Fibroblast of the conjunctiva (primary cell): Measurements from ENCODE around the gene EWSR1.

Experiments used
- DNase-seq: peaks from one replicate; pipeline ENCODE4 v3.0.0-alpha.2; 2010; ENCODE audit warnings: low read depth

The EWSR1 gene

GRCh38 chr22:29306175-29306834 is 38.2 kb downstream of the EWSR1 start, which contains the start of gene GAS2L1:
GAS2L1 (plus strand) TSS chr22:29306650; CDS start chr22:29308106, 1,456 bp downstream.
- DNase-seq: peak; percentile 67

GRCh38 chr22:29306835-29307595 is 38.9 kb downstream of the EWSR1 start:
- DNase-seq: no peak

DNA sequence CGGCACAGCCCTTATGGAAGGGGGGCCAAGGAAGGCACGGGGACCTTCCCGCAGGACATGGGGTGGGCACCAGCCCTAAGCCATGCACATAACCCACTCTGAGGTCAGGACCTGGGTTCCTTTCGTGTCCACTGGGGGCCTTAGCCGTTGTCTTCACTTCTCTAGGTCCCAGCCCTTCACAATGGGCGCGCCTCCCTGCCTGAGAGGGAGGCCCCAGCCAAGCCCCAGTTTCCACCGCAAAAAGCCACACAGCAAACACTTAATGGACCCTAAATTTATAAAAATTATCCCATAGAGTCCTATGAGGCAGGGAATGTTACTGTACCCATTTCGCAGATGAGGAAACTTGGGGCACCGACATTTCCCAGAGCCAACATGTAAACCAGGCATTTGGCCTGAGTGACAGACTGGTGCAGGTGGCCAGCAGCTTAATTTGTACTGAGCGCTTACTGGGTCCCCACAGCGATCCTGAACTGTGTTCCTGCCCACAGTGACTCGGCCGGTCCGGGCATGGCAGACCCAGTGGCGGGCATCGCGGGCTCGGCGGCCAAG is 39.6 kb downstream of the EWSR1 start:
- no peak for DNase-seq

DNA sequence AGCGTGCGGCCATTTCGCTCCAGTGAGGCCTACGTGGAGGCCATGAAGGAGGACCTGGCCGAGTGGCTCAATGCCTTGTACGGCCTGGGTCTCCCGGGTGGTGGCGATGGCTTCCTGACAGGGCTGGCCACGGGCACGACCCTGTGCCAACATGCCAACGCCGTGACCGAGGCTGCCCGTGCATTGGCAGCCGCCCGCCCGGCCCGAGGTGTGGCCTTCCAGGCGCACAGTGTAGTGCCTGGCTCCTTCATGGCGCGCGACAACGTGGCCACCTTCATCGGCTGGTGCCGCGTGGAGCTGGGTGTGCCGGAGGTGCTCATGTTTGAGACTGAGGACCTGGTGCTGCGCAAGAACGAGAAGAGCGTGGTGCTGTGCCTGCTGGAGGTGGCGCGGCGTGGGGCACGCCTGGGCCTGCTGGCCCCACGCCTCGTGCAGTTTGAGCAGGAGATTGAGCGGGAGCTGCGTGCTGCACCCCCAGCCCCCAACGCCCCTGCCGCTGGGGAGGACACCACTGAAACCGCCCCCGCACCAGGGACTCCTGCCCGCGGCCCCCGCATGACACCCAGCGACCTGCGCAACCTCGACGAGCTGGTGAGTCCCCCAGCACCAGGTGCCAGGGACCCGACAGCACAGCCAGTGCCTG is 40.2 kb downstream of the EWSR1 start:
- no peak for DNase-seq

DNA sequence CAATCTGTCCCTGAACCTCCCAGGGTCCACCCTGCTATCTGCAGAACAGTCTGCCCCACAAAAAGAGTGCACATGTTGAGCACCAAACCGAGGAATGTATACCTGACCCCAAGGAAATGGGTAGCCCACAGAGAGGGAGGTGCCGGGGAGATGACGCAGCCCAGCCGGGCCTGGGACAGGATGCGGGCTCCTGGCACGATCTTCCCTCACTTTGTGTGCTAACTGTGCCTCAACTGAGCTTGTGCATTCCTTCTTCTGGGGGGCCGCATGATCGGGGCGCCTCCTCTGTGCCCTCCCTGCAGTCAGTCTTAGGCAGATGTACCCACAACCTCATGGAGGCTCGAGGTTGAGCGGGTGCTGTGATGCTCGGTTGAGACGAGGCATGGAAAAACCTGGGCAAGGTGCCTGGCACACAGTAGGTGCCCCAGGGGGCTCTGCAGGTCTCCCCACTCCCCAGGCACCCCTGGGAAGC is 40.8 kb downstream of the EWSR1 start:
- DNase-seq: no peak

GRCh38 chr22:29309332-29310064 is 41.4 kb downstream of the EWSR1 start:
- DNase-seq: no peak

DNA sequence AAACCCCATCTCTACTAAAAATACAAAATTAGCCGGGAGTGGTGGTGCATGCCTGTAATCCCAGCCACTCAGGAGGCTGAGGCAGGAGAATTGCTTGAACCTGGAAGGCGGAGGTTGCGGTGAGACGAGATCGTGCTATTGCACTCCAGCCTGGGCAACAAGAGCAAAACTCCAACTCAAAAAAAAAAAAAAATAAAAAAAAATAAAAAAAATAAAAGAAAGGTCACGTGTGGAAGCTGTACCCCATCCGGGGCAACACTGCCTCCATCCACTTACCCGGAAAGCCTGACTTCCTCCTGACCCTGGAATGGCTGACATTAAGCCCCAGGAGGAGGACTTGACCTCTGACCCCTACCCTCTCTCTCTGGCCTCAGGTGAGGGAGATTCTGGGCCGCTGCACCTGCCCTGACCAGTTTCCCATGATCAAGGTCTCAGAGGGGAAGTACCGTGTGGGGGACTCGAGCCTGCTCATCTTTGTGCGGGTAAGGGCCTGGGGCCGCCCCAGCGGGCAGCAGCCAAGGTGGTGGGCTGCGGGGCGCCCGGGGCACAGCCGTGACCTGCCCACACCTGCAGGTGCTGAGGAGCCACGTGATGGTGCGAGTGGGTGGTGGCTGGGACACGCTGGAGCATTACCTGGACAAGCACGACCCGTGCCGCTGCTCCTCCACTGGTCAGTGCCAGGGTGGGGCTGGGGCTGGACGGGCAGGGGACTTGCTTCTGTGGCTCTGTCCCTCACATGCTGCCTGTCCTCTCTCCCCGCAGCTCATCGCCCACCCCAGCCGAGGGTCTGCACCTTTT is 42.2 kb downstream of the EWSR1 start:
- no peak for DNase-seq

GRCh38 chr22:29310863-29311339 is 42.8 kb downstream of the EWSR1 start:
- peak; percentile 96 for DNase-seq

GRCh38 chr22:29311464-29312217 is 43.6 kb downstream of the EWSR1 start:
- DNase-seq: no peak

DNA sequence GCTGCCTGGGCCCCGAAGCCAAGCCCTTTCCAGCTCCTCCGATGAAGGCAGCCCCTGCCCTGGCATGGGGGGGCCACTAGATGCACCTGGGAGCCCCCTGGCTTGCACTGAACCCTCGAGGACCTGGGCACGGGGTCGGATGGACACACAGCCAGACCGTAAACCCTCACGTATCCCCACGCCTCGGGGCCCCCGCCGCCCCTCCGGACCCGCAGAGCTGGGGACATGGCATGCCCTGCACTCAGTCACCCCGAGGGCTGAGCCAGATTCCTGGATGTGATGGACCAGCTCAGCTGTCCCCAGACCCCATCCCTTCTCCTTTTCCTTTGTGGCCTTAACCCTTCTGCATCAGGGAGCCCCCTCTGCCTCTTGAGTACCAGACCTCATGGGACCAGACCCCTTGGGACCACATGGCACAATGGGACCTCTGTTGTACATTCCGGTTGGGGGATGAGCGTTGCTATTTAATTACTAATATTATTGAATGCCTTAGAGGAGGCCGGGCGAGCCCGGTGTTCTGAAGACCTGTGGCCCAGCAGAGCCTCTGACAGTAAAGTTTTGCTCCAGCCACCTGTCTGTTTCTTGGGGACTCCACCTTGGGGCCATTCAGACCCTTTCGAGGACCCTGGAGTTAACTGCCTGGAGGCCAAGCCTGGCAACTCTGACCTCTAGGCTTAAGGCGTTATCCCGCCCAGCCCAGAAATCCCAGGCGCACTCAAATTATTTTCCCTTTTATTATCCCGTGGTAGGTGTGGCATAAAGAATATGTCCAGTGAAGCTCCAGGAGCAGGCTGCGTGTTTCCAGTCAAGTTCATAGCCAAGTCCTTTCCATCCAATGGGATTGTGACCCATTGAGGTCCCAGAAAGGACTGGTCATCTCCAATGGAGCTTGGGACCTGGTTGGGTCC is 44.4 kb downstream of the EWSR1 start:
- no peak for DNase-seq

- DNase-seq: no peak
Observed at GRCh38 chr22:29313126-29313575, 45.1 kb downstream of the EWSR1 start.

- no peak for DNase-seq
Observed at GRCh38 chr22:29313576-29314466, 45.8 kb downstream of the EWSR1 start.

DNA sequence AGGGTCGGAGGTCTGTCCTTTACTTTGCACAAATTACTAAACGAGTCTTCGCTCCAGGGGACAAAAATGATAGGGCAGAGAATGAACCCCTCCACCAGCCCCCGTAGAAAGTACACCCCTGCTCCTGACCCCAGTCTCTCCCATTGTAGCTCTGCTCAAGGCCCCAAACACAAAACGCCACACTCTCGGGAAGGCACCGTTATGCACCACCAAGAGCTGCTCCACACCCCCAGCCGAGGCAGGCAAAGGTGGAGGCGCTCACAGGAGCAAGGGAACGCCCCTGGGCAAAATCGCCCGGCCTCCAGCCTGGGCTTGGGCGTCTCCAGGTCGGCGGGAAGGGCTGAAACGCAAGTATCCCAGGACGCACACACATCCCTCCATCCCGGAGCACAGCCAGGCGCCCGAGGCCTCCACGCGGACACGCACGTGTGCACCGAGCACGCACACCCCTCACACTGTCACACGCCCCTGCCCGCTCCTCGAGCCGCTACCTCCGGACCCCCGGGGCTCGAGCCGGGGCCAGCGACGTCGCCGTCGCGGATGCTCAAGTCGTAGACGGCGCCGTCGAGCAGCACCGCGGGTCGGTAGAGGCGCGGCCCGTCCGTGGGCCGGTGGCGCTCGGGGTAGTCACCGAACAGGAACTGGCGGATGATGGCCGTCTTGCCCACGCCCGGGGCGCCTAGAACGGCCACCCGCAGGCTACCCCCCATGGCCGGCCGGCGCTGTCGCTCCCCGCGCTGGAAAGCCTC is 46.6 kb downstream of the EWSR1 start:
- DNase-seq: no peak

DNA sequence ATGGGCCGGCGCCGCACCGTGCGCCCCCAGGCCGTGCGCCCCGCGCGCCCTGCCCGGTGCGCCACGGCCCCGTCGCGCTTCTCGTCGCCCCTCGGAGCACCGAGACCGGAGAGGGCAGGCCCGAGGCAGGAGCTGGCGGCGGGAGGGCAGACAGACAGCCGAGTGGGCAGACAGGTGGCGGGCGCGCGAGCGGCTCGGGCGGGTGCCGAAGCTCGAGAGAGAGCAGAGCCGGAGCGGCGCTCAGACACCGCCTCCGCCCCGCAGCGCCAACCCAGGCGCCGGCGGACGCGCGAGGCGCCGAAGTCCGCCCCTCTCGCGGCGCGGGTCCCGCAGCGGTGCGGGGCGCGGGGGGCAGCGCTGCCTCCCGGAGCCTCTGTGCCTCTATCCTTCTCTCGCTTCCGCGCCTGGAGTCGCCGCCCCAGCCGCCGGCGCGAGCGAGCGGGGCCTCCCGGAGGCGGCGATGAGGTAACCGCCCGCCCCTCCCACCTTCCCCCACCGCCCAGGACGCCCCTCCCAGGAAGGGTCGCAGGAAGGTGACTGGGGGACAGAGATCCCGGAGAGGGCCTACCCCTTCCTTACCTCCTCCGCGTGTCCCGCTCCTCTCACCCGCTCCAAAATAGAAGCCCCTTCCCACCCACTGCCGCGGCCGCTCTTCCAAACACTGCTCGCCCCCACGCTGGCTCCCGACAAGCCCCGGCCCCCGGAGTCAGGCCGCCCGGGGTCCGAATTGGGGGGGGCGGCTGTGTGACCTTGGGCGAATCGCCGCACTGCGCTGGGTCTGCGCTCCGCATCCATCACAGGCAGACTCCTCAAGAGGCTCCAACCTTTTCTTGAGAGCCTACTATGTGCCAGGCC is 47.4 kb downstream of the EWSR1 start, which contains the start of gene RASL10A:
RASL10A (minus strand) TSS at position 412 of the 855 bp plus-strand sequence. CDS start 451 bp downstream, outside the sequence.
- no peak for DNase-seq

DNA sequence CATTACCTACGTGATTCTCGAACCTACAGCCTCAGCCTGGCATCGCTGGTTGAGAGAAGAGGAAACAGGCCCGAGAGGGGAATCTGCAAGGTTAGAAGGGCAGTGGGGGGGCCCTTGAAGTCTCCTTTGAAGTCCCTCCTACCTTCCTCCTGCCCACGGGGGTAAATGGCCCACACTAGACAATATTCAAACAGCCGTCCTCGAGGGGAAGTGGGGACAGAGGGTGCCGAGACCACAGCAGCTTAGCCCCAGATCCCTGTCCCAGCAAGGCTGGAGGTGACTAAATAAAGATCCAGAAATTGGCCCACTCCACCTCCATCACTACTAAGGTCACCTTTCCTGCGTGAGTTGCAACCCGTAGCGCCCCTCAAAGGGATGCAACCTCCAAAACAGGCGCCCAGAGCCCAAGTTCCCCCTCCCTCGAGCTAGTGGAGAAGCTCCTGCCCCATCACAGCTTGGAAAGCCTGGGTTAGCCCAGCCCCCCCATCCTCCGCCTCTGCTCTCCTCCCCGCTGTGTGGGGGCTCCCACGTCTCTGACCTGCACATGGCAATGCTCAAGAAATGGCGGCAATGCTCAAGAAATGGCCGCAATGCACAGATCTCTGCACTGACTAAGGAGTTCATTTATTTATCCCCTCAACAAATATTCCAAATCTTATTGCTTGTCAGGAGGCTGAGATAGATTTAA is 48.2 kb downstream of the EWSR1 start:
- DNase-seq: no peak
